HL-60/S4 treated with phorbol 12-myristate 13-acetate at 8.2 ng/mL for 4 days and 3 days (cell line): Measurements from ENCODE around the gene ZDHHC14.
"Not testable (repeated sequence)": the region's sequence is repeated elsewhere in the genome, so short reads cannot be mapped to it uniquely, and the experiment has no call there.

Experiments
- in situ Hi-C: fragments of 300-500 bp; cut with MboI; formaldehyde crosslinking; loops from 2 replicates; pipeline ENCODE4 v1.15.0; 2022; ENCODE audit warnings: low sequenced_read_pairs

ZDHHC14 gene

GRCh38 chr6:157402996-157403685, 22.2 kb downstream of the ZDHHC14 start:
- in situ Hi-C loops: no loop called here

GRCh38 chr6:157403686-157404051, 22.7 kb downstream of the ZDHHC14 start:
- in situ Hi-C loops: no loop called here

- in situ Hi-C loops: no loop called here
Observed at GRCh38 chr6:157405986-157406385, 25.0 kb downstream of the ZDHHC14 start.

DNA sequence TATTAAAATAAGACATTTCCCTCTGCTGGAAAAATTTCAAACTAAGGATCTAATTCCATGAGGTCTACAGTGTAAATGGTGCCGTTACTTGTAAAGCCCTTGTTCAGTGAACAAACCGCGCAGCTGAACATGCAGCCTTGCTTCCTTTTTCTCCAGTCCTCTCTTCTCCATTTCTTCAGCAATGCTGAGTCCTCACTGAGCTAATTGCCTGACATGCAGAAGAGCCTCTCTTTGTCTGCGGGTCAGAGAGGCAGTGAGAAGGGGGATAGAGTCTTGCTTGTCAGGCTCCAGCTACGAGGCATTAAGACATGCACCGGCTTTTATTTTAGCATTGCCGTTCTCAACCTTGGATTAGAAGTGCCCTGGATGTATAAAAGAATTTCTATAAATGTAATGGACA, 25.7 kb downstream of the ZDHHC14 start:
- in situ Hi-C loops: no loop called here

DNA sequence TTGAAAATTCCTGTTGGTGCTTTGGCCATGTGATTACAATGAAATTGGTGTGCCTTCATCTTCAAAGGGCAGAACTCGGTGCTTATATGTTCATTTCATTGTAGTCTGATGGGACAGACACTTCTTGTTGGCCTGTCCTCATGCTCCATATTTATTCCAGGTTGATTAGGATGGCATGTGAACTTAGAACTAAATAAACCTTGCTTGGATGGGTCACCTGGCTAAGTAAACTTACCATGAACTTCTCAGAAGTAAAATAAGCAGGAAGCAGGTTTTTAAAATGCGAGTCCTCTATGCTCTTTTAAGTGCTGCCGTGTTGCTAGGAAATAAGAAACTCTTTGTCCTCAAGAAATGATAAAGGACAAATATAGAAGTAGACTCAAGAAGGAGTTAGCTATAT, 26.7 kb downstream of the ZDHHC14 start:
- in situ Hi-C loops: no loop called here

DNA sequence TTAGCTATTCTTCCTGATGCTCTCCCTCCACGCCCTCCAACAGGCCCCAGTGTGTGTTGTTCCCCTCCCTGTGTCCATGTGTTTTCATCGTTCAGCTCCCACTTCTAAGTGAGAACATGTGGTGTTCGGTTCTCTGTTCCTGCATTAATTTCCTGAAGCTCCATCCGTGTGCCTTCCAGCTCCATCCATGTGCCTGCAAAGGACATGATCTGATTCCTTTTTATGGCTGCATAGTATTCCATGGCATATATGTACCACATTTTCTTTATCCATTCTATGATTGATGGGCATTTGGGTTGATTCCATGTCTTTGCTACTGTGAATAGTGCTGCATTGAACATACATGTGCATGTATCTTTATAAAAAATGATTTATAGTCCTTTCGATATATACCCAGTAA, 27.4 kb downstream of the ZDHHC14 start:
- in situ Hi-C loops: not testable (repeated sequence)

DNA sequence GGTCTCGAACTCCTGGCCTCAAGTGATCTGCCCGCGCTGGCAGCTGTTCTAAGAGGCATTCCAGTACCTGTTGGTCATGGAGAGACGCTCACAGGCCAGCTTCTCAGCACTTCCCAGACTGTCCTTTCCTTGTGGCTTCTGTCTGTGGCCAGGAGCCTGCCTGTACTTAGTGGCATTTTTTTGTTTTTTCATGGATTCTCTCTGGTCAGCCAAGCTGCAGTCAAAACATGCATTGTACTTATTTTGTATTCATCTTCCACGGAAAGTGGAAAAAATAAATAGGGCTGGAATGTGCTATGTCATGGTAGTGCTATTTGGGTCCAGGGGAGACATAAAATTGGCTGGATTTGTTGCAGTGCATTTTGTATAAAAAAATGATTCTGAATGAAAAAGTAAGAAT, 29.1 kb downstream of the ZDHHC14 start:
- in situ Hi-C loops: no loop called here

- in situ Hi-C loops: no loop called here
Observed at GRCh38 chr6:157411368-157411767, 30.4 kb downstream of the ZDHHC14 start.

GRCh38 chr6:157412791-157413190, 31.8 kb downstream of the ZDHHC14 start:
- in situ Hi-C loops: no loop called here

DNA sequence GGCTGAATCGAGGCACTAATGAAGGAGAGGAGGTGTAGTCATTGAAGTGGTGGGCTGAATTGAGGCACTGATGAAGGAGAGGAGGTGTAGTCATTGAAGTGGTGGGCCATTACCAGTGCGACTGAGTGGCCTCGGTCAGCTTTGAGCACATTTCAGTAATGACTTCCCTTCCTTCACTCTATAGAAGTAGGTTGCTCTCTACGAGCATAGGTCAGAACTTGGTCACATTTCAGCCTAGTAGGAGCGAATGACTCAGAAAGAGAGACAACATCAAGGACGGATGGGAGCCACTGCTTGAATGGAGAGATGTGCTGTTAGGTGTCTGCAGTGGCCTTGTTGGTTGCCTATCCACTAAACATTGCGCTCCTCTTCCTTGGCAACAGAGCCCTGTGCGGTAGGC, 39.5 kb downstream of the ZDHHC14 start:
- in situ Hi-C loops: no loop called here

- in situ Hi-C loops: no loop called here
Observed at GRCh38 chr6:157424491-157425020, 43.6 kb downstream of the ZDHHC14 start.

- in situ Hi-C loops: no loop called here
Observed at GRCh38 chr6:157427969-157428368, 47.0 kb downstream of the ZDHHC14 start.

- in situ Hi-C loops: no loop called here
Observed at GRCh38 chr6:157428427-157429202, 47.6 kb downstream of the ZDHHC14 start.

DNA sequence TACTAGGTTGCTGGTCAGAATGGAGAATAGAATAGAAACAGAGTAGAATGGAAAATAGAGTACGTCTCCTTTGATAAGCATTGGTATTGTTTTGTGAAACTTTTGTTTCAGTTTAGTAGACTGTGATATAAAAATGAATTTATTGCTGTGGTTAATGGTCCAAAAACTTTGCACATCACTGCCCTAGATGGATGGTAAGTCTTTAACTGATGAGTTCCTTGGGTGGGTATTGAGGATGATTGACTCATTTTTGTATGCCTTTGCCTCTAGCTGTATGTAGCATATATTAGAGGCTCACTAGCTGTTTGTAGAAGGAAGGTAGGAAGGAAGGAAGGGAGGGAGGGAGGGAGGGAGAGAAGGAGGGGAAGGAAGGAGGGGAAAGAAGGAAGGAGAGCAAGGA, 48.3 kb downstream of the ZDHHC14 start:
- in situ Hi-C loops: no loop called here

GRCh38 chr6:157430834-157431233, 49.8 kb downstream of the ZDHHC14 start:
- in situ Hi-C loops: no loop called here

DNA sequence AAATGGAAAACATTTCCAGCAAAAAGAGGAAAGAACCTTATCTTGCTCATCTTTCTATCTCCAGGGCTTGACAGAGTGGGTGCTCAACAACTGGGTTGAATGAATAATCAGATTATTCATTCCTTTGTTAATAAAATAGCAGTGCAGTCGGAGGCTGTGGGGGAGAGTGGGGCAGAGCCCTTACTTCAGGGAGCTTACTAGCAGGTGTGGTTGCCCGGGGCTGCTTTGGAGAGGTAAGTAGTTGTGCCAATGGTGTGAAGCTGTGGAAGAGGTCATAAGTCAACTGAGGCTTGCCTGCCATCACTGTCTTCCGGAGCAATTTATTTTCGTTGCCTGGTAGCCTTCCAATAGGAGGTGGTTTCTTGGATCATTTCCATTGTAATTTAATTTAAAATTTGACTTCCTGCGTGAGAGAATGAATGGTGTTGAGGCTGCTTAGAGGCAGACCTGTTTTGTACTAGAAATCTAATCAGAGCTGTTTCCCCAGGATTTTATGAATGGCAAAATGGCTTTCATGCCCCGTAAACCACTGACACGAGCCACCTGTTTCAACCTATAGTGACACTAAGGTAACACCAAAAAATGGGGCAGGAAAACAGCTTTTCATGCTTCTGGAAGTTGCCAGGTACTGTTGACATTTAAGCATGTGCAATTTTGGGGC, 51.4 kb downstream of the ZDHHC14 start:
- in situ Hi-C loops: no loop called here

GRCh38 chr6:157432892-157433265, 51.9 kb downstream of the ZDHHC14 start:
- in situ Hi-C loops: no loop called here

DNA sequence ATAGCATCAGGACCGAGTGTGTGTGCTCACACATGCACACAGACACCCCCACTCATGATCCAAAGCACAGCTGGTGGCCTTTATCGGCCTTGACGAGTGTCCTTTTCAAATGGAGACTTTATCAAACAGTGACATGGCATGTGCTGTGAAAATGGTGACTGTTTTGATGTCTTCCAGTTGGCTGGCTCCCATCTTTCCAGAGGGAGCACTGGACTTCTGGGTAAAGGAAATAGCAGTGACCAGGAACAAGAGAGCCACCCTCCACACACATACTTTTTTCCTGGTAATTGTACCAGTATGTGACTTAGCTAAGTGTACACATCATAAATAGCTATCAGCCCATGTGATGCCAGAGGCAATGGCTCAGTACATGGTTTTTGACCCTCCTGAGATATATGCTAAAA, 52.7 kb downstream of the ZDHHC14 start:
- in situ Hi-C loops: no loop called here

DNA sequence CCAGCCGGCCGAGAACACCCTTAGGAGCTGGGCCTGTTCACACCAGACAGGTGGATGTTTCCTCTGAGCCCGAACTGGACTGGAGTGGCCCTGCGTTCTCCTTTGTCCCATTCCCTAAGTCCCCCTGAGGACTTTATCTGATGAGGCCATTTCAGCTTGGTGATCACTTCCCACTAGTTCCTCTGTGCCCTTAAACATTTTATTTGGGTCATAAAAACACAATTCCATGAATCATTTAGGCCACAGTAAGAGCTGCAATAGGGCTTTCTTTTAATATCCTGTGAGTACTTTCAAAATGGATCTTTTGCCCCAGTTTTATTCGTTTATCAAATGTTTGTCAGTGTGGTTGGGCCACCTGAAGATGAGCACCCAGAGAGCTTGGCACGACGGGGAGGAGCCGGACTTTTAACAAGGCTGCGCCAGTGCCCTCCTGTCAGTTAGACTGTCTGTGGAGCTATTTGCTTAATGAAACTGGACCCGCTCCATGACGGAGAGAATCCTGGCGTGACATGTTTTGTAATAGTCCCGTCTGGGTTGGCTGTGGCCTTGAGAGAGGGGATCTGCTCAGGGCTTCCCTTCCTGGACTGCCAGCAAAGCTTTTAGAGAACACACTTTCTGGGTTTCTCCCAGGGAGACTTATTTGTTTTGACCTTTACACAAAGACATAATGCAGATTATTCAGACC, 53.5 kb downstream of the ZDHHC14 start:
- in situ Hi-C loops: no loop called here

GRCh38 chr6:157436219-157436943, 55.4 kb downstream of the ZDHHC14 start:
- in situ Hi-C loops: no loop called here

DNA sequence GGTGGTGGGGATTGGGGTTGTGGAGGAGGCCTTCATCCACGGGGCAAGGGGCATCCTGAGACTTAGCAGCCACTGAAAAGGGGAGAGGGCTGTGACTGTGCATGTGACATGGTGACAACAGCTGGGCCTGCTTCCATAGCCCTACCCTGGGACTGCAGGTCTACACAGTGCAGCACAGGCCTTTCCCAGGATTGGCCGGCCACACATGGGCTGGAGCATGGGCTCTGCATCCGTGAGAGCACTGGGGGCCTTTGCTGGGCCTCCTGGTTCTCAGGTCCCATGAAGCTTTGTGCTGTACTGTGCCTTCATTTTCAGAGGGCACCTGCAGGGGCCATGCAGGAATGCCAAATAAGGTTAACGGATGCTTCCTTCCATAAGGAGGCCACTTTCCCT, 56.0 kb downstream of the ZDHHC14 start:
- in situ Hi-C loops: no loop called here
